Measurements from ENCODE around the gene H2AZ2.
A peak's percentile ranks its signal among the peaks of the same experiment; 100 is the strongest.
"Not testable (repeated sequence)": the region's sequence is repeated elsewhere in the genome, so short reads cannot be mapped to it uniquely, and the experiment has no call there.

Gene H2AZ2

DNA sequence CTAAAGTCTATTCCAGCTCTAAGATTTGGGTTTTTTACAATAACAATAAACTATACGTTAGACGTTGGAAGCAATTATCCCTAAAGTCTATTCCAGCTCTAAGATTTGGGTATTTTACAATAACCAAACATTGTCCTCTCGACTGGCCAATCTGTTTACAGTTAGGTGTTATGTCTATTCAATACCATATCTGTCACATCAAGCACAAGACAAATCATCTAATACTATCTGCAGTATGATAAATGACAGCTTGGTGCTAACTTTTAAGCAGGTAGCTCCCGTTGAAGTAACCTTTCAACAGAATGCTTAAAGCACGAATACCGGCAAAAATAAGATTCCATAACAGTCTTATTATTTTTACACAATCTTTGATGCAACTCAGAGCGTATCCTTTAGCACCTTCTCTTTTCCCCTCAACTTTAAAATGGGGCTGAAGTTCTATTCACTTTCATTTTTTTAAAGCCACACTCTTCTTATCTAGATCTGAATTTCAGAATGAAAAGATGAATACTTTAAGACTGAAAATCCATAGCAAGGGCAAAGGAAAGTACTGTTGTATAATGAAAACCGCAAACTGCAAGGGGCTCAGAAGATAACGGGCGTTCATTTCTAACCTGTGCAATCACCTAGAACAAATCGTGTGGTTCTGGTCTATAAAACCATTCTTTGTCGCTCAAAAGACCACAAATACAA lies 925 bp downstream of the H2AZ2 start:
- H3K27ac ChIP-seq: peak overlapping the region; percentile 88
- TF ChIP-seq, protein P1, sequence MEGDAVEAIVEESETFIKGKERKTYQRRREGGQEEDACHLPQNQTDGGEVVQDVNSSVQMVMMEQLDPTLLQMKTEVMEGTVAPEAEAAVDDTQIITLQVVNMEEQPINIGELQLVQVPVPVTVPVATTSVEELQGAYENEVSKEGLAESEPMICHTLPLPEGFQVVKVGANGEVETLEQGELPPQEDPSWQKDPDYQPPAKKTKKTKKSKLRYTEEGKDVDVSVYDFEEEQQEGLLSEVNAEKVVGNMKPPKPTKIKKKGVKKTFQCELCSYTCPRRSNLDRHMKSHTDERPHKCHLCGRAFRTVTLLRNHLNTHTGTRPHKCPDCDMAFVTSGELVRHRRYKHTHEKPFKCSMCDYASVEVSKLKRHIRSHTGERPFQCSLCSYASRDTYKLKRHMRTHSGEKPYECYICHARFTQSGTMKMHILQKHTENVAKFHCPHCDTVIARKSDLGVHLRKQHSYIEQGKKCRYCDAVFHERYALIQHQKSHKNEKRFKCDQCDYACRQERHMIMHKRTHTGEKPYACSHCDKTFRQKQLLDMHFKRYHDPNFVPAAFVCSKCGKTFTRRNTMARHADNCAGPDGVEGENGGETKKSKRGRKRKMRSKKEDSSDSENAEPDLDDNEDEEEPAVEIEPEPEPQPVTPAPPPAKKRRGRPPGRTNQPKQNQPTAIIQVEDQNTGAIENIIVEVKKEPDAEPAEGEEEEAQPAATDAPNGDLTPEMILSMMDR (conservative IDR thresholded peaks at IDR 0.05): no peak

DNA sequence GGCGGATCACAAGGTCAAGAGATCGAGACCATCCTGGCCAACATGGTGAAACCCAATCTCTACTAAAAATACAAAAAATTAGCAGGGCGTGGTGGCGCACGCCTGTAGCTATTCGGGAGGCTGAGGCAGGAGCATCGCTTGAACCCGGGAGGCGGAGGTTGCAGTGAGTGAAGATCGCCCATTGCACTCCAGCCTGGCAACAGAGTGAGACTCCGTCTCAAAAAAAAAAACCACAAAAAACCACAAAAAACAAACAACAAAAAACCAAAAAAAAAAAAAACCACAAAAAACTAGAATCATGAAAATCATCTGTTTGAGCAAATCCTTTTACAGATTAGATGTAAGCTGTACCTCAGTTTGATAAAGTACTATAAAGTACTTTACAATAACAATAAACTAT lies 1.5 kb downstream of the H2AZ2 start:
- peak overlapping the region; percentile 88 for H3K27ac ChIP-seq

DNA sequence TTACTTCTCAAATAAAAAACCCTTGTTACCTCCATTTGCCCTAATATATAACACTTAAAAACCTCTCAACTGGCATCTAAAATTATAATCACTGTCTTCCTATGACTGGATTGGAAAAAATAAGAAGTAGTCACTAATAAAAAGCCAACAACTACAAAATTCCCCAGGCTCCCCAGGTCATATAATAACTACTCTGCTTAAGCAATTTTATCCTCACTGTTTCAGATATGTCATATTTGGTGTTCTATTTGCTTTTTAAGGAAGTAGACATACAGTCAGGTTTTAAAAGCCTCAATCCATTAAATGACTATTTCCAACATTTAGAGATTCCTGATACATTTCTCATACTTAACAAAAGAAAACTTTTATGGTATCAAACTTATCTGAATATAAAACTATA lies 2.4 kb downstream of the H2AZ2 start:
- peak overlapping the region; percentile 88; the same call in 1 of the 2 replicates for H3K27ac ChIP-seq
- TF ChIP-seq, protein P1 (conservative IDR thresholded peaks at IDR 0.05): no peak

DNA sequence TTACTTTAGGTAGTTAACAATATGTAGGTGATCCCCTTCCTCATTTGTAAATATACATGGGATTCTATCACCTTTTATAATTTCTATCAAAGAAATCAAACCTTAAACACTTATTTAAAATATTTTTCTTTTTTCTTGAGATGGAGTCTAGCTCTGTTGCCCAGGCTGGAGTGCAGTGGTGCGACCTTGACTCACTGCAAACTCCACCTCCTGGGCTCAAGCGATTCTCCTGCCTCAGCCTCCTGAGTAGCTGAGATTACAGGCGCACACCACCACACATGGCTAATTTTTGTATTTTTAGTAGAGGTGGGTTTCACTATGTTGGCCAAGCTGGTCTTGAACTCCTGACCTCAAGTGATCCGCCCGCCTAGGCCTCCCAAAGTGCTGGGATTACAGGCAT lies 4.4 kb downstream of the H2AZ2 start:
- H3K27ac ChIP-seq: not testable (repeated sequence)

DNA sequence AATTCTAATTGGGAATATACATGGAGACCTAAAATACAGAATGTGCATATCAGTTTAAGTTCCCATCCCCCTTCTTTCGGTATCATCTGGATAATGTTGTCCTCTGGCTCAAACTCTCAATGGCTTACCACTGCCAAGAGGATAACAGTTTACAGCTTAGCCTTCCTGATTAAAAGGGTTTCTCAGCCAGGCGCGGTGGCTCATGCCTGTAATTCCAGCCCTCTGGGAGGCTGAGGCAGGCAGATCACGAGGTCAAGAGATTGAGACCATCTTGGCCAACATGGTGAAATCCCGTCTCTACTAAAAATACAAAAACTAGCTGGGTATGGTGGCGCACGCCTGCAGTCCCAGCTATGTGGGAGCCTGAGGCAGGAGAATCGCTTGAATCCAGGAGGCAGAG lies 5.2 kb downstream of the H2AZ2 start:
- H3K27ac ChIP-seq: not testable (repeated sequence)

DNA sequence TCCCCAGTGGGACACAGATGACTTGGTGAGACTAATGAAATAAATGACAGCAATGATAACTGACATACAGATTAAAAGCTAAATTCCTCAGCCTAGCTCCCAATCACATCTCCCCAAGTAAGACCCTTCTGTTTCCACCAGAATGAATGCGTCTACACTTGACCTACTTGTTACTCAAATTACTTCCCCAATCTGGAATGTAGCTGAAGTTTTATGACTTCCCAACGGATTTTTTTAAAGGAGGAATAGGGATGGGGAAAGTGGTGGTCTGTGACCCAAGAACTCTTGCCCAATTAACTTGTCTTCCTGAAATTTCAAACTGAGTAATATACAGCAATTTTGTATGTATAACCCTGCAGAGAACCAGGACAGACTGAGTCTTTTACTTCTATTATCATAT lies 9.1 kb downstream of the H2AZ2 start:
- TF ChIP-seq, protein P1 (conservative IDR thresholded peaks at IDR 0.05): no peak
- no peak overlapping the region for H3K27ac ChIP-seq

DNA sequence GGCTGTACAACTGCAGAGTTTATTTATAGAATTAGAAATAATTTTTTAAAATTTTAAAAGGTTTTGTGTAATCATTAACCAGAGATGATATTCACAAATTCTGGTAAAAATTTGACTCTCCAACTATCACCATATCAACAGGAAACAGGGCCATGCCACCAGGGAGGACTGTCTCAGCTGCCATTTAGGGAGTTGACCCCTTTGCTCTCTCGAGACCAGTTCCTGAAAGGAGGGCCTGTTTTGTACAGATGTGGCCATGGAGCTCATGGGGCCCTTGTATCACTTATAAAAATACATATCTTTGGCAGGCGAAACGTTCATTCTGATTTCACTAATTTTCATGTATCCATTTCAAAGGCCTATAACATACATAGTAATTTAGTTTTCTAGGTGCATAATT lies 20.3 kb downstream of the H2AZ2 start:
- no peak overlapping the region for H3K27ac ChIP-seq
- TF ChIP-seq, protein P1 (conservative IDR thresholded peaks at IDR 0.05): no peak

DNA sequence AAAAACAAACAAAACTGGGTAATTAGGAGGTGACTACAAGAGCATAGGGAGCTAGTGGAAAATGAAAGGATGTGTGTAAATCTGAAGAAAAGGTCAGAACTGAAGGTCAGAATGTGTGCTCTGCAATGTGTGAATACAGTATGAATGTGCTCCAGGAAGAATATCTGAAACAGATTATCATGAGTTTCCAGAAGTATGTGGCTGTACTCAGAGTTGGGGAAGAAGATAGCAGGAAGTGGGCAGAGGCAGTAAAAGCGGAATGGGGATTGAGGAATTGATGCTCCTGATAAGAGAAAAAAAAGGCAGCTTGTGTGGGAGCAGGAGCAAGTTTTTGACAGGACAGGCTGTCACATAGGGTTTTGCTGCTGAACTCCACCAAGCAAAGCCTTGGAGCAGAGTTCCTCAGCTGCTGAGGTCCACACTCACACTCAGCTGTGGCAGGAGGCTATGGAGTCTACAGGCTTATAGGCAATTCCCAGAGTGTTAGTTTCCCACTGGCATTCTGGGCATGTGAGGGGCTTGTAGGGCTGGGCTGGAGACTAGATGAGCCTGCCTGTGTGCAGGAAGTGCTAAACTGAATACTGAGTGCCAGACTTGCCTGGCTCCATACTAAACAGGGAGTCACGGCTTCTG lies 22.9 kb downstream of the H2AZ2 start:
- no peak overlapping the region for H3K27ac ChIP-seq
- TF ChIP-seq, protein P1 (conservative IDR thresholded peaks at IDR 0.05): no peak

DNA sequence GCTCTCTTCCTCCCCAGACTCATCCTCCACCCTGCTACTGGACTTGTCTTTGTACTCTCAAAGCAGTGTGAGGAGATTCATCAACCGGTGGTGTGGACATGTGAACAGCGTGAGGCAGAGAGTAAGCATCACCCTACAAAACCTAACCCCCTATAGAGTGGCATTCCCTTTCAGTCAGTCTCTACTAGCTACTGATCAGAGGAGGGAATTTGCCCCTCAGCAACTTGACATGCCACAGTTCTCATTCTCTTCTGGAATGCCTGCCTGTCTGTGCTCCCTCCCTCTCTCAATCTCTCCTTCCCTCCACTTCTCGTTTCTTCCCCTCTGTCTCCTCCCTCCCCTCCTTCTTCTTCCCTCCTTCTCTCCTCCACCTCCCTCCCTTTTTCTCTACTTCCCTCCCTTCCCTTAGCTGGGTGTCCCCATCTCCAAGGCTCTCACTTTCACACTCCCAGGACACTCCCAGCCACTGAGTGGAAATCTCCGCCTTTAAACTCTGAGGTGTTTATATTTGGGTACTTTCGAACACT lies 24.6 kb downstream of the H2AZ2 start:
- TF ChIP-seq, protein P1 (conservative IDR thresholded peaks at IDR 0.05): no peak

More for the DNA sequence above, 24.6 kb downstream of the H2AZ2 start:
- H3K27ac ChIP-seq: no peak overlapping the region

Data from VCaP (cell line).